ENCODE data around the gene KCNMB3.

DNA sequence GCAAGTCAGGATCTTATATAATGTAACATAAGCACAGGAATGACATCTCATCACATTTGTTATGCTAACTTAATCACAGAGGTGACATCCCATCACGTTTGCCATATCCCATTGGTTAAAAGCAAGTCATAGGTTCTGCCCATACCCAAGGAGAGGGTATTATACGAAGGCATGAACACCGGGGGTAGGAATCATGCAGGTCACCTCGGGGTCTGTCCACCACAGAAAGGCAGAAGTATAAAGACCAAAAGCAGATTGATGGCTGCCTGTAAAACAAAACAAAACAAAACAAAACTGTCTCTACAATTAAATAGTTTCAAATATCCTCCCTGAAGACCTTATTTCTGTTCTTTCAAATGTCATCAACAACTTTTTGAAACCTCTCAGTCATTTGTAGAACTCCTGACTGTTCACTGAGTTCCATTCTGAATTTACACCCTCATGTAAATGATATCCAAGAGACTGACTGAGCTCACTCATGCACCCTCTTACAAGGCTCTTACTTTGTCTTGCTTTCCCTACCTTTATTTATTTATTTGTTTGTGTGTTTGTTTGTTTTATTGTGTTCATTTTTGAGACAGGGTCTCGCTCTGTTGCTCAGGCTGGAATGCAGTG lies 49.2 kb upstream of the KCNMB3 start:
- TF ChIP-seq, protein P1, sequence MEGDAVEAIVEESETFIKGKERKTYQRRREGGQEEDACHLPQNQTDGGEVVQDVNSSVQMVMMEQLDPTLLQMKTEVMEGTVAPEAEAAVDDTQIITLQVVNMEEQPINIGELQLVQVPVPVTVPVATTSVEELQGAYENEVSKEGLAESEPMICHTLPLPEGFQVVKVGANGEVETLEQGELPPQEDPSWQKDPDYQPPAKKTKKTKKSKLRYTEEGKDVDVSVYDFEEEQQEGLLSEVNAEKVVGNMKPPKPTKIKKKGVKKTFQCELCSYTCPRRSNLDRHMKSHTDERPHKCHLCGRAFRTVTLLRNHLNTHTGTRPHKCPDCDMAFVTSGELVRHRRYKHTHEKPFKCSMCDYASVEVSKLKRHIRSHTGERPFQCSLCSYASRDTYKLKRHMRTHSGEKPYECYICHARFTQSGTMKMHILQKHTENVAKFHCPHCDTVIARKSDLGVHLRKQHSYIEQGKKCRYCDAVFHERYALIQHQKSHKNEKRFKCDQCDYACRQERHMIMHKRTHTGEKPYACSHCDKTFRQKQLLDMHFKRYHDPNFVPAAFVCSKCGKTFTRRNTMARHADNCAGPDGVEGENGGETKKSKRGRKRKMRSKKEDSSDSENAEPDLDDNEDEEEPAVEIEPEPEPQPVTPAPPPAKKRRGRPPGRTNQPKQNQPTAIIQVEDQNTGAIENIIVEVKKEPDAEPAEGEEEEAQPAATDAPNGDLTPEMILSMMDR (IDR thresholded peaks at IDR 0.05; ENCODE audit: control extremely low read depth in 1 of 3, insufficient read depth in 1 of 3, low read depth in 1 of 3, low read length in 3 of 3): no peak
- no peak for TF ChIP-seq MAFK (IDR thresholded peaks at IDR 0.05; ENCODE audit: low read depth, low read length)
- no peak for TF ChIP-seq FOSL1 (IDR thresholded peaks at IDR 0.05; ENCODE audit: insufficient read depth, low read depth, low read length)
- no peak for TF ChIP-seq EP300 (IDR thresholded peaks at IDR 0.05; ENCODE audit: borderline replicate concordance in 1 of 2, low read depth in 2 of 2, low read length in 2 of 2)
- no peak for TF ChIP-seq POLR2A (IDR thresholded peaks at IDR 0.05; ENCODE audit: control extremely low read depth in 1 of 2, low read depth in 2 of 2, low read length in 2 of 2)
- TF ChIP-seq GABPA (IDR thresholded peaks at IDR 0.05; ENCODE audit: borderline replicate concordance, insufficient read depth, low read length): no peak
- no peak for TF ChIP-seq EZH2 (IDR thresholded peaks at IDR 0.05; ENCODE audit: low read depth, low read length, severe bottlenecking)
- TF ChIP-seq CEBPB (IDR thresholded peaks at IDR 0.05; ENCODE audit: low read depth, low read length): no peak
- TF ChIP-seq TCF12 (IDR thresholded peaks at IDR 0.05; ENCODE audit: low read depth, low read length): no peak
- TF ChIP-seq SRF (IDR thresholded peaks at IDR 0.05; ENCODE audit: low read depth, low read length): no peak
- TF ChIP-seq, protein P2, sequence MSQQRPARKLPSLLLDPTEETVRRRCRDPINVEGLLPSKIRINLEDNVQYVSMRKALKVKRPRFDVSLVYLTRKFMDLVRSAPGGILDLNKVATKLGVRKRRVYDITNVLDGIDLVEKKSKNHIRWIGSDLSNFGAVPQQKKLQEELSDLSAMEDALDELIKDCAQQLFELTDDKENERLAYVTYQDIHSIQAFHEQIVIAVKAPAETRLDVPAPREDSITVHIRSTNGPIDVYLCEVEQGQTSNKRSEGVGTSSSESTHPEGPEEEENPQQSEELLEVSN (IDR thresholded peaks at IDR 0.05): no peak
